PC-3 (cell line): ENCODE results near the gene PITRM1. TPM values are rescaled to one million over a fixed set of nuclear protein-coding genes. Genes with fewer than 3 reads are reported as not detected.

Experiments
- ATAC-seq: fragments of 200-7000 bp; cut with Tn5 transposase; 2 replicates; pipeline ENCODE4 v1.9.1; 2020; ENCODE audit warnings: mild to moderate bottlenecking, moderate library complexity
- BruUV-seq: library from RNA; stranded (reverse); fragments of 400-500 nt; replicated peaks from 2 replicates; lab custom pipeline; 2021; lab: Mats Ljungman, UMichigan
- CTCF ChIA-PET: fragments of 300-600 bp; sonication (Branson Sonifier 250); formaldehyde crosslinking; loops from one replicate; lab custom pipeline; 2022; ENCODE audit warnings: antibody characterized with exemption; lab: Charles Lee
- POLR2A ChIA-PET: fragments of 300-600 bp; sonication (Branson Sonifier 250); formaldehyde crosslinking; loops from one replicate; lab custom pipeline; 2022; ENCODE audit warnings: antibody characterized with exemption; ENCODE audit not compliant: unreplicated experiment; lab: Charles Lee
- DNase-seq: peaks from one replicate; pipeline ENCODE4 v3.0.0-alpha.2; 2015
- H2AFZ ChIP-seq: fragments of 300-600 bp; sonication (generic); 2 replicates; pipeline ENCODE4 v1.6.0; 2016; ENCODE audit warnings: antibody characterized with exemption, low read length
- H3F3A ChIP-seq: fragments of 300-600 bp; sonication (generic); one replicate; pipeline ENCODE4 v1.6.0; 2017; ENCODE audit warnings: antibody characterized with exemption, low read length, control low read depth, mild to moderate bottlenecking; ENCODE audit not compliant: unreplicated experiment
- H3K27ac ChIP-seq: fragments of 300-600 bp; sonication (generic); 2 replicates; pipeline ENCODE4 v1.5.1; 2016; ENCODE audit warnings: mild to moderate bottlenecking, low read length
- H3K27me3 ChIP-seq: fragments of 300-600 bp; sonication (generic); 2 replicates; pipeline ENCODE4 v1.6.1; 2016; ENCODE audit warnings: low read length, mixed read lengths
- H3K36me3 ChIP-seq: fragments of 300-600 bp; sonication (generic); 2 replicates; pipeline ENCODE4 v1.6.1; 2016; ENCODE audit warnings: low read depth, mixed run types, low read length, mixed read lengths
- H3K4me1 ChIP-seq: fragments of 300-600 bp; sonication (generic); 2 replicates; pipeline ENCODE4 v1.5.1; 2016; ENCODE audit warnings: low read length; ENCODE audit not compliant: insufficient read depth
- H3K4me2 ChIP-seq: fragments of 300-600 bp; sonication (generic); 2 replicates; pipeline ENCODE4 v1.6.0; 2016; ENCODE audit warnings: low read length
- H3K4me3 ChIP-seq: fragments of 300-600 bp; sonication (generic); 2 replicates; pipeline ENCODE4 v1.5.1; 2016; ENCODE audit warnings: mild to moderate bottlenecking, low read length, mixed read lengths
- H3K79me2 ChIP-seq: fragments of 300-600 bp; sonication (generic); 2 replicates; pipeline ENCODE4 v1.6.1; 2017; ENCODE audit warnings: low read length, mixed read lengths
- H3K9ac ChIP-seq: fragments of 300-600 bp; sonication (generic); 2 replicates; pipeline ENCODE4 v1.6.0; 2016; ENCODE audit warnings: mild to moderate bottlenecking, low read length
- H3K9me2 ChIP-seq: fragments of 300-600 bp; sonication (generic); replicated peaks from 2 replicates; pipeline ENCODE4 v1.6.1; 2016; ENCODE audit warnings: mixed run types, low read length, mixed read lengths
- H3K9me3 ChIP-seq: fragments of 300-600 bp; sonication (generic); 2 replicates; pipeline ENCODE4 v1.6.1; 2016; ENCODE audit warnings: low read length, mixed read lengths
- H4K20me1 ChIP-seq: fragments of 300-600 bp; sonication (generic); 2 replicates; pipeline ENCODE4 v1.6.1; 2016; ENCODE audit warnings: low read length, mixed read lengths
- CTCF ChIP-seq: fragments of 300-600 bp; sonication (generic); conservative IDR thresholded peaks from 2 replicates; pipeline ENCODE4 v1.5.1; 2017; ENCODE audit warnings: antibody characterized with exemption, low read depth, mild to moderate bottlenecking, low read length
- EZH2 ChIP-seq: fragments of 300-600 bp; sonication (generic); IDR thresholded peaks from one replicate; pipeline ENCODE4 v1.6.1; 2017; ENCODE audit warnings: antibody characterized with exemption, mild to moderate bottlenecking, low read length; ENCODE audit not compliant: unreplicated experiment
- EZH2phosphoT487 ChIP-seq: fragments of 300-600 bp; sonication (generic); IDR thresholded peaks from 2 replicates; pipeline ENCODE4 v1.6.1; 2018; ENCODE audit warnings: mild to moderate bottlenecking, antibody characterized with exemption, low read length, borderline replicate concordance
- intact Hi-C: fragments of 100-400 bp; cut with micrococcal nuclease; formaldehyde crosslinking; loops from 2 replicates; pipeline ENCODE4 v1.9.0; 2023
- total RNA-seq: library from RNA; depleted of rRNA; stranded (reverse); fragments of >200 nt; gene quantifications from 2 replicates; pipeline ENCODE4 v1.2.3, GENCODE V29; 2014

Gene PITRM1
- total RNA-seq, 1 experiment from 2014 or later, result 73.2 TPM

- ATAC-seq (no peak), DNase-seq (no peak)
- no peak overlapping the region for H3K27ac ChIP-seq
- H3K4me1 ChIP-seq, result peaks cover 8% of the 10 kb centered on the region; the same call in 1 of the 2 replicates
- no TSS peak for BruUV-seq
- TF ChIP-seq CTCF (no peak), EZH2 (no peak), EZH2phosphoT487 (no peak)
- H3K27me3 ChIP-seq, result no peaks in the 10 kb centered on the region
- no peak overlapping the region for H2AFZ ChIP-seq
- H3K4me3 ChIP-seq, result no peak overlapping the region
- no peaks in the 10 kb centered on the region; the same call in 1 of the 2 replicates for H3K36me3 ChIP-seq
- no peak overlapping the region for H3K4me2 ChIP-seq
- no peaks in the 10 kb centered on the region for H3K79me2 ChIP-seq
- ChIA-PET POLR2A (no interaction called here), CTCF (no interaction called here)
- H3K9ac ChIP-seq, result no peak overlapping the region
- no peaks in the 10 kb centered on the region for H4K20me1 ChIP-seq
- intact Hi-C loops, result no loop called here
- no peaks in the 10 kb centered on the region for H3K9me3 ChIP-seq
- H3K9me2 ChIP-seq, result no peaks in the 10 kb centered on the region
- no peaks in the 10 kb centered on the region for H3F3A ChIP-seq
These were observed 48.8 kb downstream of the PITRM1 start for GRCh38 chr10:3123571-3124411.

GRCh38 chr10:3122486-3123205 lies 49.9 kb downstream of the PITRM1 start:
- Histone ChIP-seq H3K27ac (0 out of 2 replicates have a peak overlapping the region, but pooled peaks have one; percentile 14), H4K20me1 (no peaks in the 10 kb centered on the region), H2AFZ (no peak overlapping the region), H3K4me1 (peaks cover 8% of the 10 kb centered on the region; the same call in 1 of the 2 replicates), H3K9me3 (no peaks in the 10 kb centered on the region), H3K79me2 (no peaks in the 10 kb centered on the region), H3F3A (no peaks in the 10 kb centered on the region), H3K27me3 (no peaks in the 10 kb centered on the region), H3K9ac (no peak overlapping the region), H3K4me2 (no peak overlapping the region), H3K9me2 (no peaks in the 10 kb centered on the region), H3K36me3 (no peaks in the 10 kb centered on the region; the same call in 1 of the 2 replicates), H3K4me3 (no peak overlapping the region)
- ChIA-PET CTCF (no interaction called here), POLR2A (no interaction called here)
- no peak for TF ChIP-seq EZH2phosphoT487
- TF ChIP-seq EZH2, result no peak
- TF ChIP-seq CTCF, result no peak
- BruUV-seq, result no TSS peak
- ATAC-seq, result peak; percentile 98
- peak; percentile 48 for DNase-seq
- intact Hi-C loops, result no loop called here
